Hepatocyte (in vitro differentiated cells): ENCODE data around the gene NUDT16L1. TPM values are rescaled to one million over a fixed set of nuclear protein-coding genes. Genes with fewer than 3 reads are reported as not detected.

Source experiments
- DNase-seq: peaks from one replicate; pipeline ENCODE4 v3.0.0-alpha.2; 2016; ENCODE audit warnings: low spot score
- H2AFZ ChIP-seq: fragments of 200-600 bp; sonication (generic); 2 replicates; pipeline ENCODE4 v1.6.0; 2016; ENCODE audit warnings: antibody characterized with exemption, mild to moderate bottlenecking
- H3K27ac ChIP-seq: fragments of 200-600 bp; sonication (generic); 2 replicates; pipeline ENCODE4 v1.5.1; 2016; ENCODE audit warnings: mild to moderate bottlenecking
- H3K27me3 ChIP-seq: fragments of 200-600 bp; sonication (generic); 2 replicates; pipeline ENCODE4 v1.6.1; 2016
- H3K36me3 ChIP-seq: fragments of 200-600 bp; sonication (generic); replicated peaks from 2 replicates; pipeline ENCODE4 v1.5.1; 2016; ENCODE audit warnings: low read depth; ENCODE audit not compliant: insufficient read depth
- H3K4me1 ChIP-seq: fragments of 200-600 bp; sonication (generic); 2 replicates; pipeline ENCODE4 v1.5.1; 2016; ENCODE audit warnings: mild to moderate bottlenecking, moderate library complexity; ENCODE audit not compliant: insufficient read depth
- H3K4me2 ChIP-seq: fragments of 200-600 bp; sonication (generic); 2 replicates; pipeline ENCODE4 v1.6.0; 2016
- H3K4me3 ChIP-seq: fragments of 200-600 bp; sonication (generic); 2 replicates; pipeline ENCODE4 v1.5.1; 2016; ENCODE audit warnings: mild to moderate bottlenecking
- H3K79me2 ChIP-seq: fragments of 200-600 bp; sonication (generic); 2 replicates; pipeline ENCODE4 v1.6.0; 2017; ENCODE audit warnings: mild to moderate bottlenecking
- H3K9me2 ChIP-seq: fragments of 200-600 bp; sonication (generic); replicated peaks from 2 replicates; pipeline ENCODE4 v1.6.0; 2017; ENCODE audit warnings: mild to moderate bottlenecking; ENCODE audit not compliant: insufficient read depth
- H3K9me3 ChIP-seq: fragments of 200-600 bp; sonication (generic); 2 replicates; pipeline ENCODE4 v1.5.1; 2016; ENCODE audit warnings: low read depth, mild to moderate bottlenecking
- H4K20me1 ChIP-seq: fragments of 200-600 bp; sonication (generic); 2 replicates; pipeline ENCODE4 v1.6.0; 2016; ENCODE audit warnings: mild to moderate bottlenecking; ENCODE audit not compliant: insufficient read depth, poor library complexity, severe bottlenecking
- EZH2 ChIP-seq: fragments of 200-600 bp; sonication (generic); IDR thresholded peaks from 2 replicates; pipeline ENCODE4 v1.6.1; 2016; ENCODE audit warnings: antibody characterized with exemption, mild to moderate bottlenecking, borderline replicate concordance
- EZH2phosphoT487 ChIP-seq: fragments of 200-600 bp; sonication (generic); IDR thresholded peaks from one replicate; pipeline ENCODE4 v1.6.1; 2018; ENCODE audit warnings: antibody characterized with exemption, mild to moderate bottlenecking, low read depth, moderate library complexity; ENCODE audit not compliant: unreplicated experiment, severe bottlenecking
- WGBS: methylation state at CpG from one replicate; pipeline ENCODE4 v1.1.6; 2016; ENCODE audit warnings: low lambda C conversion rate; ENCODE audit errors: missing lambda C conversion rate; 5-methylcytosine and 5-hydroxymethylcytosine counted together
- polyA plus RNA-seq: library from polyadenylated mRNA; unstranded; fragments of >200 nt; fragmentation: Nextera tagmentation; extraction: Ambion mirVana; gene quantifications from 2 replicates; pipeline ENCODE4 v1.2.1, GENCODE V29; 2016
- total RNA-seq: library from RNA; depleted of rRNA; stranded (reverse); fragments of >200 nt; gene quantifications from 2 replicates; pipeline ENCODE4 v1.2.3, GENCODE V29; 2014
- TF ChIP-seq, protein P1 (sequence below): fragments of 200-600 bp; sonication (generic); IDR thresholded peaks from 2 replicates; pipeline ENCODE4 v1.5.1; 2016; ENCODE audit warnings: antibody characterized with exemption, mild to moderate bottlenecking; ENCODE audit not compliant: poor library complexity

The NUDT16L1 gene
- total and polyA plus RNA-seq, 2 experiments from 2014 or later: 54.8 to 80.5 TPM

DNA sequence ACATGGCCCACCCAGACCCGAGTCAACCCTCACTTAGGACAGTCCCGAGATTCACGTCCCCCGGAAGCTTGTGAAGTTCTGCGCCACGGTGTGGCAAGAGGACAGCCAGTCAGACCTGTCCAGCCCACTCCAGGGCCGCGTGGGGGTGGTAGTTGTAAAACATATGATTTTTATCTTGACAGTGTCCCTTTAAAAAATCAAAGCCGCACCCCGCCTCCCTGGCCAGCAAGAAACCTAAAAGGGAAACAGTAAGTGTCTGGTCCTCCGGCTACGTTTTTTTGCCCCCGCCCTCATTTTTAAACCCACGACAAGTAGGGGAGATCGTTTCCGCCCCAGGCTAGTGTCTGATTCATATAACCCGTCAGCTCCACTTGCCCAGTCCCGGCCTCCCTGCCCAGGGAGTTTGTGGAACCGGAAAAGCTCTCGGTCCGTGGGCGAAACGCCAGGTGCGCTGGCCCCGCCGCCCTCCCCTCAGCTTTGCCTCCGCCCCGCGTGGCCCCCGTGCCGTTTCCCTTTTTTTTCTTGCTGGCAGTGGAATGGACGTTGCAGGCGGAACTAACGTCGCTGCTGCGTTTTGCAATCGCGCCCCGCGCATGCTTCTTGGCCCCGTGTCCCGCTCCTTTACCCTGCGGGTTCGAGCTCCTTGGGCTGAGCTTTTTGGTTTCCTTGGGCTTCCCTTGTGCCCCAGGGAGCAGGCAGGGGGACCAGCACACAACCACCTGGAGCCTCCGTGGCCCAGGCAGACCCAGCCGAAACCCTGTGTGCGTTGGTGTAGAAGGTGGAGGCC lies 13.3 kb upstream of the NUDT16L1 start:
- H3K4me1 ChIP-seq: no peaks in the 10 kb centered on the region
- H3K27ac ChIP-seq: no peak overlapping the region
- H3K9me2 ChIP-seq: no peaks in the 10 kb centered on the region
- 86% methylated on average over 44 of the region's 47 CpGs for WGBS
- no peaks in the 10 kb centered on the region for H3K36me3 ChIP-seq
- peaks cover 1% of the 10 kb centered on the region for H3K79me2 ChIP-seq
- H3K4me2 ChIP-seq: no peak overlapping the region
- TF ChIP-seq, protein P1, sequence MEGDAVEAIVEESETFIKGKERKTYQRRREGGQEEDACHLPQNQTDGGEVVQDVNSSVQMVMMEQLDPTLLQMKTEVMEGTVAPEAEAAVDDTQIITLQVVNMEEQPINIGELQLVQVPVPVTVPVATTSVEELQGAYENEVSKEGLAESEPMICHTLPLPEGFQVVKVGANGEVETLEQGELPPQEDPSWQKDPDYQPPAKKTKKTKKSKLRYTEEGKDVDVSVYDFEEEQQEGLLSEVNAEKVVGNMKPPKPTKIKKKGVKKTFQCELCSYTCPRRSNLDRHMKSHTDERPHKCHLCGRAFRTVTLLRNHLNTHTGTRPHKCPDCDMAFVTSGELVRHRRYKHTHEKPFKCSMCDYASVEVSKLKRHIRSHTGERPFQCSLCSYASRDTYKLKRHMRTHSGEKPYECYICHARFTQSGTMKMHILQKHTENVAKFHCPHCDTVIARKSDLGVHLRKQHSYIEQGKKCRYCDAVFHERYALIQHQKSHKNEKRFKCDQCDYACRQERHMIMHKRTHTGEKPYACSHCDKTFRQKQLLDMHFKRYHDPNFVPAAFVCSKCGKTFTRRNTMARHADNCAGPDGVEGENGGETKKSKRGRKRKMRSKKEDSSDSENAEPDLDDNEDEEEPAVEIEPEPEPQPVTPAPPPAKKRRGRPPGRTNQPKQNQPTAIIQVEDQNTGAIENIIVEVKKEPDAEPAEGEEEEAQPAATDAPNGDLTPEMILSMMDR: no peak
- TF ChIP-seq EZH2phosphoT487 (no peak), EZH2 (no peak)
- no peaks in the 10 kb centered on the region for H4K20me1 ChIP-seq
- H3K9me3 ChIP-seq: no peaks in the 10 kb centered on the region
- no peak for DNase-seq
- no peak overlapping the region for H3K4me3 ChIP-seq
- H2AFZ ChIP-seq: no peak overlapping the region
- H3K27me3 ChIP-seq: no peaks in the 10 kb centered on the region

DNA sequence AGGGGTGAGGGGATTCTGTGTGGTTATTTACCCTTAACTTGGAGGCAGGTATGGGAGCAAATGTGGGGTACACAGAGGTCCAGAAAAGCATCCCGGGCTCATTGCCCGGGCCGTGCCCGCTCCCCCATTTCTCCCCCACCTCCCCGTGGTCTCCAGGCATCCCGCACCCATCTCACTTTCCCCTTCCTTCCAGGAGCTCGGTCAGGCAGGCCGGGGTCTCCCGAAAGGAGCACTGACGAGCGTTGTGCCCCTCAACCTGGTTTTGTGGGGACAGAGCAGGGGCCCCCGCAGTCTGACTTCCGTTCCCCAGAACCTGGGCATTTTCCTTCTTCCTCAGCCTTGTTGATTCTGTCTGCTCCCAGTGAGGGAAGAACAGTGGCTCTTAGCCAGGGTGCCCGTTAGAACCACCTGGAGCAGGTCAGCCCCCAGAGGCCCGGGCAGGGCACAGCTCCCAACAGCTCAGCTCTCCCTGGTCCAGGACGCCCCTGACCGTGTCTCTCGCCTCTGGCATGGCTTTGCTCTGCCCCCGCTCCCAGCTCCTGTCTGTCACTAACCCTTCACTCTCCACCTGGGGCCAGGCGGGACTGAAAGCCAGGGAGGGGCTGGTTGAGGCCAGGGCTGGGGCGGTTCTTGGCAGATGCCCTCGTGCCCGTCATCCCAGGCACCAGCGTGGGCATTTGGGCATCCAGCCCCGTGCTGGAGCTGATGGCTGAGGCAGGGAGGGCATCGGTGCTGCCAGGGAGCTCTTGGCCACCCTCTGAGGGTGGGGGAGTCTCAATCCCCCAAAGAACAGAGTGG lies 12.5 kb upstream of the NUDT16L1 start:
- H3K4me1 ChIP-seq: no peaks in the 10 kb centered on the region
- H3K4me3 ChIP-seq: no peak overlapping the region

DNA sequence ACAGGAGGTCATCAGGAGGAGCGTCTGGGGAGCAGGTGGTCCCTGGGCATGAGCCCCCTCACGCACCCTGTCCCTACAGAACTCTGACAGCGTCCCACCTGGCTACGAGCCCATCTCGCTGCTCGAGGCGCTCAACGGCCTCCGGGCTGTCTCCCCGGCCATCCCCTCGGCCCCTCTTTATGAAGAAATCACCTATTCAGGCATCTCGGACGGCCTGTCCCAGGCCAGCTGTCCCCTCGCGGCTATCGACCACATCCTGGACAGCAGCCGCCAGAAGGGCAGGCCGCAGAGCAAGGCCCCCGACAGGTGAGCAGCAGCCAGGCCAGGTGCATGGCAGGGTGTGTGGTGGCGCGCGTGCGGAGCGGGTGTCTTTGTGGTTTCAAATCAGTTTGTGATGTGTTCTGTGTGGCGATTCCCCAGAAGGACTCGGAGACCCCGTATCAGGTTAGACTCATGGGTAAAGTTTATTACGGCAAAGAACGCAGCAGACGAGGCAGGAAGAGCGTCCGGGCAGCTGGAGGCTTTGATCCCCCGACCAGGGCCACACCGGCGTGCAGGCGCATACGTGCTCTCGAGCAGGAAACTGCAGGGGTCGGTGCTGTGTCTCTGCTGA lies 11.8 kb upstream of the NUDT16L1 start:
- H3K9me3 ChIP-seq: no peaks in the 10 kb centered on the region
- H3K27ac ChIP-seq: no peak overlapping the region
- no peak overlapping the region for H3K4me2 ChIP-seq
- H3K36me3 ChIP-seq: no peaks in the 10 kb centered on the region
- H3K27me3 ChIP-seq: no peaks in the 10 kb centered on the region
- TF ChIP-seq EZH2 (no peak), EZH2phosphoT487 (no peak)
- TF ChIP-seq, protein P1: no peak
- no peak for DNase-seq
- no peaks in the 10 kb centered on the region for H3K9me2 ChIP-seq
- H4K20me1 ChIP-seq: no peaks in the 10 kb centered on the region
- H3K4me3 ChIP-seq: no peak overlapping the region
- no peak overlapping the region for H2AFZ ChIP-seq
- H3K79me2 ChIP-seq: no peaks in the 10 kb centered on the region
- no peaks in the 10 kb centered on the region for H3K4me1 ChIP-seq
- WGBS: 98% methylated on average over 38 of the region's 39 CpGs

More for the DNA sequence above, 12.5 kb upstream of the NUDT16L1 start:
- 97% methylated on average over 24 of the region's 26 CpGs for WGBS
- Histone ChIP-seq H3K27ac (no peak overlapping the region), H3K4me2 (no peak overlapping the region), H3K9me2 (no peaks in the 10 kb centered on the region), H4K20me1 (no peaks in the 10 kb centered on the region), H3K27me3 (no peaks in the 10 kb centered on the region), H3K9me3 (no peaks in the 10 kb centered on the region), H2AFZ (no peak overlapping the region), H3K36me3 (no peaks in the 10 kb centered on the region), H3K79me2 (no peaks in the 10 kb centered on the region)
- no peak for DNase-seq
- TF ChIP-seq, protein P1: no peak
- TF ChIP-seq EZH2phosphoT487: no peak
- no peak for TF ChIP-seq EZH2
